ENCODE data around the gene ACTL7A.
"Not testable (repeated sequence)": the region's sequence is repeated elsewhere in the genome, so short reads cannot be mapped to it uniquely, and the experiment has no call there.

The ACTL7A gene, protein sequence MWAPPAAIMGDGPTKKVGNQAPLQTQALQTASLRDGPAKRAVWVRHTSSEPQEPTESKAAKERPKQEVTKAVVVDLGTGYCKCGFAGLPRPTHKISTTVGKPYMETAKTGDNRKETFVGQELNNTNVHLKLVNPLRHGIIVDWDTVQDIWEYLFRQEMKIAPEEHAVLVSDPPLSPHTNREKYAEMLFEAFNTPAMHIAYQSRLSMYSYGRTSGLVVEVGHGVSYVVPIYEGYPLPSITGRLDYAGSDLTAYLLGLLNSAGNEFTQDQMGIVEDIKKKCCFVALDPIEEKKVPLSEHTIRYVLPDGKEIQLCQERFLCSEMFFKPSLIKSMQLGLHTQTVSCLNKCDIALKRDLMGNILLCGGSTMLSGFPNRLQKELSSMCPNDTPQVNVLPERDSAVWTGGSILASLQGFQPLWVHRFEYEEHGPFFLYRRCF

DNA sequence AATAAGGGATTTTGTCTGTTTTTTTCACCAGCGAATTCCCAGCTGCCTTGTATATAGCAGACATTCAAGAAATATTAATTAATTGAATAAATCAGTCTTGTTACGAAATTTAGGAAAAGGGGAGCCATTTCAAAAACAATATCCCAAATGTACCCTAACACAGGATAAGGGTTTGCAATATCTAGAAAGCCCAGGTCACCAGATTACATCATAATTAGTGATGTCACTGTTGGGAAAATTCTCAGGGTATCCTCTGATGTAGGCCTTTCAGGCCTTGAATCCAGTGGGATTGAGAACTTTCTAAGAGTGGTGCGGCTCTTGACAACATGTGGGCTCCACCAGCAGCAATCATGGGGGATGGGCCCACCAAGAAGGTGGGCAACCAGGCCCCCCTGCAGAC is at the start of gene ACTL7A:
TSS of gene ACTL7A (plus strand) at position 270 of the 400 bp plus-strand sequence. CDS start at position 327, 57 bp downstream.
- no peak for DNase-seq

DNA sequence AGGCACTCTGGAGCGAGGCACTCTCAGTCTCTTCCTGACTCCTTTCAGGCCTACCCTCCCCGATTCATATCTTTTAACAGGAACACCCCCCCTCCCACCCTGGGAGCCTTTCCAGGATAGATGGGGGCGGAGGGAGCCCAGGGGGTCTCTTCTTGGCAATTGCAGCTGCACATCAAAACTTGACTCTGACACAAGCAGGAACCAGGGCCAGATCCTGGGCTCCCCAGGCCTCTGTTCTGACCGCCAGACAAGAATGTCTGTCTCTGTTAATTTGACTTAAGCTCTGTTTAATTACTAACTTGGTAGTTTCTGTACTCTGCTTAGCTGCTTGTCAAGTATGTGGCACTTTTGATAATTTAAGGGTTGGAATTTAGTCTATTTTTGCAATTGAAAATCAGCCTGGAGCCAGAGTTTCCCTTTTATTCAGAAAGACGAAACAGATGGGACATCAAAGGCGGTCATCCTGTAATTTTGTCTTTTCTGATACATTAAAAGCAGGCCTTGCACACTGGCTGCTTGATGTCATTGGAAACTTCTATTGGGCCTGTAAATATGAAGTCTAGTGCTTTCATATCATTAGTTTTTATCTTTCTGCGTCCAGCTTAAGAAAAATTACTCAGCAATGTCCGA is 49.6 kb upstream of the ACTL7A start:
- DNase-seq, result no peak

DNA sequence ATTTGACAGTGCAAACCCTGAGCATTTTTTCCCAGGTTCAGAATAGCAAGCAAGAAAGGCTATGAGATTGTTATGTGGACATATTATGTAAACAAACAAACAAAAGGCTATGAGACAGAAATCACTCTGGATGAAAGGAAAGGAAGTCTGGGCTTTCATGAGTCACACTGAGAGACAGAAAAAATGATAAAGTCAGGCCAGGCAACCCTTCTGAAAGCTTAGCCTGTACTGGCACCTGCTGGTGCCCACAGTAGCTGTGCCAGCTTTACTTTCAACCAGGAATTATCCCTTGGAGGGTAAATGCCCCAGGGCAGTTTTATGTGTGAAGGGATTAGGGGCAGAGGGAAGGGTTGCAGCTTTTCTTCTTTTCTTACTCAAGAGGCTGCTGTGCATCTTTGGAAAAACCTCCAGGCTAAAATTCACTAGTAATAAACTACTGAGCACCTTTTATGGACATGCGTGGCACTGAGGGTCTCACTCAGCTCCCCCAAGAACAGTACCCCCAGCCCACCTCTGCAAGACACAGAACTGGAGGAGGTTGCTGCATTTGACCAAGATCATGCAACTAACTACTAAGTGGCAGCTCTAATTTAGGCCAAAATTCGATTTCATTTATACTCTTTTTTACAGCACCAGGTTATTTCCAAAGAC is 48.0 kb upstream of the ACTL7A start:
- no peak for DNase-seq

DNA sequence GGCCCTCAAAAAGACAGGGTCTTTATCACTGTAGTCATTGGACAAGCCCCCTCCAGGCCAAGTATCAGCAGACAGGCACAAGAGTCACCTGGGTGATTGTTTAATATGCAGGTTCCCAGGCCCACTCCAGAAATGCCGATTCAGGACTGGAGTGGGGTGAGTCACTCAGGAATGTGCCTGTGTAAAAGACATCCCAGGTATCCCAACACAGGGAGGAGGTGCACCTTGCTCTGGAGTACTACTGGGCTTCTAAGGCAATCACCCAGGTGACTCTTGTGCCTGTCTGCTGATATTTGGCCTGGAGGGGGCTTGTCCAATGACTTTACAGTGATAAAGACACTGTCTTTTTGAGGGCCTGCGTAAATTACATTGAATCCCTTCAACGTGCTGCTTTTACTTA is 46.9 kb upstream of the ACTL7A start:
- DNase-seq, result no peak

DNA sequence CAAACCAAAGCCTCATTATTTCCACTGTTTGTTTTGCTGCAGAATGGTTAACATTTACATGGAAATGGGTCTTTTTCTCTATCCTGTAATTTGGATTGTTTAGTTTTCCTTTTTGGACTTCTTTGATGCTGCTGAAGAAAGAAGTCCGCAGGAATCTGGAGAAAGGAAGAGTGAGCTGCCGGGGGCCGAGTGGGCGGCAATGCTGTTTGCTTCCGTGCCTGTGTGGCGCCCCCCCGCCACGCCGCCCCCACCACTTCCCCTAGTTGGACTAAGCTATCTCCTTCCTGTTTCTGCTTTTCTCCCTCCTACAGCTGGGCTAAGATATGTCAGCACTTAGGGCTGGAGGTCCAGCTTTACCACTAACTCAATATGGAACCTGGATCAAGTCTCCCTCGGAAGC is 46.0 kb upstream of the ACTL7A start:
- DNase-seq, result no peak

DNA sequence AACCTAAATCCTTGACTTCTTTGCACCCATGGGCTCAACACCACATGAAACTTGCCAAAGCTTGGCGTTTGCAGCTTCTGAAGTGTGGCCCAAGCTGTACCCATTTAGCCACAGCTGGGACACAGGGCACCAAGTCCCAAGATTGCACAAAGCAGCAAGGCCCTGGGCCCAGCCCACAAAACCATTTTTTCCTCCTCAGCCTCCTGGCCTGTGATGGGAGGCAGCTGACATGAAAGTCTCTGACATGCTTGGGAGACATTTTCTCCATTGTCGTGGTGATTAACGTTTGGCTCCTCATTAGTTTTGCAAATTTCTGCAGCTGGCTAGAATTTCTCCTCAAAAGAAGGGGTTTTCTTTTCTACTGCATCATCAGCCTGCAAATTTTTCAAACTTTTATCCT is 38.2 kb upstream of the ACTL7A start:
- no peak for DNase-seq

DNA sequence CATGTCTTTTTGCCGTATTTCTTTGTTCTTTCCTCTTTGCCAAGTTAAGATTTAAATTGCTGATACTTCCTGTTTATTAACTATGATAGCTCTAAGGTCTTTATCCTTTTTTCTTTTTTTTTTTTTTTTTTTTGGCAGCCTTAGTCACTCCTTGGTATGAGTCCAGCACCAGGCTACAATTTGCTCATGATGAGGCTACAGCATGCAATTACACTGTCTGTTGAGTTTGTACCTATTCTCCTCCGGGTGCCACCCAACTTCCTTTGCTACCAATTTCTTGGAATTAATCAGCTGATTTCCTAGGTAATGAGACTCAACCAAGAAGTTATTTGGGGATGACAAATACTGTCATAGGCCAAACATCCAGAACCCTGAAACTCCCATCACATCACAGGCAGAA is 31.8 kb upstream of the ACTL7A start:
- no peak for DNase-seq

DNA sequence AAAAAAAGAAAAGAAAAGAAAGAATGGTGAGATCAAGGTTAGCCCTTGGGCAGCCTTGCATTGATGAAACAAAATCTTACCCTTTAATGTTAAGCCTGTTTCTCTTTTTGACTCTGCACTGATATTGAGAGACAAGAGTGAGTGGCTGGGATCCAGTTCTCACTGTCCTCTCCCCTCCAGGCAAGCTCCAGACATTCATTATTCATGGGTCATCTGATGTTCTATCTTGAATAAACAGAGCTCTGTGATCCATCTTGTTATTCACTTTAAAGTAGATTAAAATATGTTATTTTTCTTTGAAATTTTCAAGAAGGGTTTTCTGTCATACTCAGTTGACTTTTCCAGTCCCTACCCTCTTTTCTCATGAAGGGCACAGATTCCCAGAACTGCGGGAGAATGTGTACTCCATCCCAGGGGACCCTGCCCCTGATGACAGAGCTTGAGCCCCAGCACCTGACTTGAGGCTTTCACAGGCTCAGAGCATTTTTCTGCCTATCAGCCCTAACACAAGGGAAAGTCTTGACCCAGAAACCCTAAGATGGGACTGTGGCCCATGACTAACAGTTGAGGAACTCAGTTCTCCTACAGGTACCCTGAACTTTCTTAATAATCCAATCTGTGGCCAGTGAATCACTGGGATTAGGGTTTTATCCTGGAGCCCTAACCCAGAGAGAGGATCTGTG is 30.4 kb upstream of the ACTL7A start:
- DNase-seq, result no peak

DNA sequence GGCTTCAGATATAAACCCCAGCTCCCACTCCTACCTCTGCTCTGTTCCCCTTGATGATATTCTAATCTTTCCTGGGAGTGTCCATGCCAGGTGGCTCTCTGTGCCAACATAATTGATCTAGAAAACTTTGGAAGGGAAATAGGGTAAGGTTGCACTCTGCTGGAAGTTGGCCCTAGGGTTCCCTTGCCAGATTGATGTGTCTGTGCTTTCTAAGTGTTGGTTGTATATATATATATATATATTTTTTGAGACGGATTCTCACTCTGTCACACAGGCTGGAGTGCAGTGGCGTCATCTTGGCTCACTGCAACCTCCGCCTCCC is 29.9 kb upstream of the ACTL7A start:
- no peak for DNase-seq

DNA sequence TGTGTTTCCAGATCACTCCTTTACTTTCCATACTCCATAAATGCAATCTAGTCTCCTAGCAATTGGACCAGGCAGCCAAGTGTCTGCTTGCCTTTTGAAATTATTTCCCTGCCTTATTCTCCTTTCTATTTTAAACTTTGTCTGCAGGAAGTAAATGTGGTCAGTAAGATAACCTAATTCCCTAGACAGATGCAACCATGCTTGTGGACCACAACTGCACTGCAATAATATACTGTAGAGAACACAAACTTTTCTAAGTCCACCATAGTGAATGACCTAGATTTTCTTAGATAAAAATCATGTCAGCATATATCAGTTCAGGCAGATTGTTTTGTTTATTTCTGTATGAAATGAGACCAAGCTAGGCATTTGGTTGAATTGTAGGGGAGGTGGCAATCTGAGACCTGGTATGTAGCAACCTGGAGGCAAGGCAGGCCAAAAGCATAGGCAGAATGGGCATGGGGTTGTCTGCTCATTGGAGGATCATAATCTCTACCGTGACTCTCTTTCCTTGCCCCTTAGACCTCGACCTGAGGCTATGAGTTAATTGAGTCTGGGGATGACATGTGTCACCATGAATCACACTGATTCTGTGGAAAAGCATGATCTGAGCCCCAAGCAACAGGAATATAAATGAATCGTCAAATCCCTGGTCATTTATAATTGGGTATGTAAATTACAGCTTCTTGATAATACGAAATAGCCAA is 27.0 kb upstream of the ACTL7A start:
- no peak for DNase-seq

DNA sequence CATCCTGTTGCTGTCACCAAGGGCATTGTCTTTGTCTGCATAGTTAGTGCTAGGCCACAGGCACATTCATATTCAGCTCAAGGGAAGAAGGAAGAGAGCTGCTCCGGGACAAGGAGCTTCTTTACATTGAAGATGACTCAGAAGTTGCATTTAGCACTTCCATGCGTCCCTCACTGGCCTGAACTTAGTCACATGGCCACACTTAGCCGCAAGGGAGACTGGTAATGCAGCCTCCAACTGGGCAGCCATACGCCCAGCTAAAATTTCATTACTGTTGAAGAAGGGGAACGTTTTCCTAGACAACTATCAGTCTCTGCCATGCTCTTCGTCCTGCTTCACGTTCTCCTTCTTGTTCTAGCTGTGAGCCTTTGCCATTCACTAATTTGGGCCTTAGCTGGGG is 26.2 kb upstream of the ACTL7A start:
- no peak for DNase-seq

DNA sequence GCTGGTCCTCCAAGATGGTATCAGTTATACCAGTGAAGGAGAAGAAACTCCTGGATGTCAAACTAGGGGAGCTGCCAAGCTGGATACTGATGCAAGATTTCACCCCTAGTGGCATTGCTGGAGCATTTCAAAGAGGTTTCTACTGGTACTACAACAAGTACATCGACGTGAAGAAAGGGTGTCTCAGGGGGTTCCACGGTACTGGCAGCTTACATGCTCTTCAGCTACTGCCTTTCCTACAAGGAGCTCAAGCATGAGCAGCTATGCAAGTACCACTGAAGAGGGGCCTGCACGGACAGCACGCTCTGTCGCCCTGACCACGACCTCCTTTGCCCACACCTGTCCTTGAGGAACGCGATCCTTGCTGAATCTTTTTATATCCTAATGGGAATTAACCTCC is 25.7 kb upstream of the ACTL7A start:
- no peak for DNase-seq

DNA sequence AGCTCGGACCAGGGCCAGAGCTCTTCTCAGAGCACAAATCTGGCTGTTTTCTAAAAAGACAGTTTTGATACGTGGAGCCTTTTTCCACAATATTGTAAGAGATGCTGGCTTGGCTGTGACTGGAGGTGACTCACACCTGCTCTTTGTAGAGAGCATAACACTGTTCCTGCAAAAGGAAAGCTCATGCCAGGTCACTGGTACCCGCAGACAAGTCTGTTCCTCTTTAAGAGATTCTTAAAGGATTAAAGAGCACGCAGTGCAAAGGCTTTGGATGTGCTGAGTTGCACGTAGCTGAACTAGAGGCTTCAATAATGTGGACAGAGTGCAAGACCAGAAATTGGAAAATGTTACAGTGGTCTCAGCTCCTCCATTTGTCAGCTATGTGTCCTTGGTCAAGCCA is 25.3 kb upstream of the ACTL7A start:
- DNase-seq, result no peak

DNA sequence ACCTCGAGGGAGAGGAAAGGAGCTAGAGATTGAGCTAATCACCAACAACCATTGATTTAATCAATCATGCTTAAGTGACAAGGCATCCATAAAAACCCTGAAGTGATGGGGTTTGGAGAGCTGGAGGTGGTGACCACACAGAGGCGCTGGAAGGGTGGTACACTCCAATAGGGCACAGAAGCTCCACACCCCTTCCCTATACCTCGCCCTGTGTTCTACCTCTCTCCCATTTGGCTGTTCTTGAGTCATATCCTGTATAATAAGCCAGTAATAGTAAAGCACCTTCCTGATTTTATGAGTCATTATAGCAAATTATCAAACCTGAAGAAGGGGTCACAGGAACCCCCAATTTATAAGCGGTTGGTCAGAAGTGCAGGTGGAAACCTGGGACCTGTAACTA is 24.5 kb upstream of the ACTL7A start:
- no peak for DNase-seq

DNA sequence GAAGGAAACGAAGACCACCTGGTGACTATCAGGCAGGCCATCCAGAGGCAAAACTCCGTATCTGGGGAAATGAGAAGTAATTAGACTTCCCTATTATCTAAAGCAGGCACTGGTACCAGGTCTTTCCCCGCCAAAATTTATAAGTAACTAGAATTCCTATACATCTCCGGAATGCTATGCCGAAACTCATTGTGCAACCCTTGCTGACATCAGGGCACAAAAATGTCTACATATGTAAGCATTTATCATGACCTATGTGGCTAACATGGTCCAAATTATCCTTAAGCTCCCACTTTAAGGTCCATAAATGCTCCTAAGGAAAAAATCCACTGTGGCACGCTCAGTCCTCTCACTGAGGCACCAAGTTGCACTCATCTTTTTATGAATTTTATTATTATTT is 24.0 kb upstream of the ACTL7A start:
- DNase-seq, result no peak

DNA sequence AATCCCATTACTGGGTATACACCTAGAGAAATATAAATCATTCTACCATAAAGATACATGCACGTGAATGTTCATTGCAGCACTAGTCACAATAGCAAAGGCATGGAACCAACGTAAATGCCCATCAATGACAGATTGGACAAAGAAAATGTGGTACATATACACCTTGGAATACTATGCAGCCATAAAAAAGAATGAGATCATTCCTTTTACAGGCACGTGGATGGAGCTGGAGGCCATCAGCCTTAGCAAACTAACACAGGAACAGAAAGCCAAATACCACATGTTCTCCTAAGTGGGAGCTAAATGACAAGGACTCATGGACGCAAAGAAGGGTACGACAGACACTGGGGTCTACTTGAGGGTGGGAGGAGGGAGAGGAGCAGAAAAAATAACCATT is 22.5 kb upstream of the ACTL7A start:
- DNase-seq, result not testable (repeated sequence)

DNA sequence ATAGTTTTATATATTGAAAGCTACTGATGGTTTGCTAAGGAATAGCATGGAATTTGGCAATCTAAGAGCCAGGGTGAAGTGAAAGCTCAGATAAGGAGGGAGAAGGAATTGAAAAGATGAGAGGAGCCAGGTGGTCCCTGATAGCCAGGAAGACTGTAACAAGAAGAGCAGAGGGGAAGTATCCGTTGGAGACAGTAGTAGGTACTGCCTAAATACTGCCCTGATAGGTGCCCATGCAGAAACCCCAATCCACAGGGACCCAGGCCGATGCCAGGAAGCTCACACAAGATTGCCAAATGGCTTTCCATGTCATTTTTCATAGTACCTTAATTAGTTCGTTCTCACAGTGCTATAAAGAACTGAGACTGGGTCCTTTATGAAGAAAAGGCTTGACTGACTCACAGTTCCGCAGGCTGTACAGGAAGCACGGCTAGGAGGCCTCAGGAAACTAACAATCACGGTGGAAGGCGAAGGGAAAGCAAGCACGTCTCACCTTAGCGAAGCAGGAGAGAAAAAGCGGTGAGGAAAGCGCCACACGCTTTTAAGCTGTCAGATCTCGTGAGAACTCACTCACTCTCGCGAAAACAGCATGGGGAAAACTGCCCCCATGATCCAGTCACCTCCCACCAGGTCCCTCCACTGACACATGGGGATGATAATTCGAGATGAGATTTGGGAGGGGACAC is 19.3 kb upstream of the ACTL7A start:
- DNase-seq, result no peak

DNA sequence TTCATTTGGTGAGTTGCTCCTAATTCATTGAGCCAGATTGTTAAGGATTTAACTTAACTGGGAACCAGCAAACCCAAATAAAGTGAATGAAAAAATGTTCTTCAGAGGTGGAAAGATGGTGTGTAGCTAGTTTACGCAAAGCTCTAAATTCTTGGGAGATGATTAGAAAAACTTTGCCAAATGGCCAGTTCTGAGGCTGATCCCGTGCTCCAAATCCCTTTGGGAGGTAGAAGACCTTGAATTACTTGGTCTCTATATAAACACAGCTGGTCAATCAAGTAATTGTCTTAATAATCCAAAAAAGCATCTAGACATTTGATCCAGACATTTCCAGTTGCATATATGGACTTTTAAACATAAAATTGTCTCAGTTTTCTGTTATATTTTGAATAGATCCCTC is 17.7 kb upstream of the ACTL7A start:
- DNase-seq, result no peak

DNA sequence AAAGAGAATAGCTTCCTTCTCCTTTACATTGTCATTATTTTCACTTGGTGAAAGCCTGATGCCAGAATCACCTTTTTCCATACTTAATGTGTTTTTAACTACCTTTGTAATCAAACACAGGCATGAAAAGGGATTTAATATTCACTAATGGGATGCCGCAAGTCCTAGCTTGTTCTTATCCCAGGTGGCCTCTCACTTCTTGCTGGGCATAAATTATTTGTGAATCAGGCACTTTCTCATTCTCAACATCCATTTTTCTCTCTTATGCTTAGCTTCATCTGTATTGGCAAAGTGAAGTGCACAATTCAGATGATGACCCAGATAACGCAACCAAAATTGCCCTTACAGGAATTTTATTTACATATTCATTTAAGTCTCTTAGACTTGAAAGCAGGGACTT is 17.2 kb upstream of the ACTL7A start:
- DNase-seq, result no peak

DNA sequence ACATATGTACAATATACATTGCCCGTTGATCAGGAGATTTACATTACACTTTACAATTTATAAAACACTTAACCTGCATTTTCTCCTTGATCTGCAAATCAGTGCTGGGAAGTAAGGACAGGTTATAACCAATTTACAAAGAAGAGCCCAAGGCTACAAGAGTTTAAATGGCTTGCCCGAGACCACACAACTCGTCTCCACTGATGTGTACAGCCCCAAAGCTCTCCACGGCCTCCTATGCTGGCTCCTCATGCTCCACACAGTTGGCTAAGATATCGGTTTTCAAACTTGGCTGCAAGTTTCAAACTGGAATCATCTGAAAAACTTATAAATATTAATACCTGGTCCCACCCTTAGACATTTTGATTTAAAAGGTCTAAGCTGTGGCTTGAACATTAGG is 16.6 kb upstream of the ACTL7A start:
- DNase-seq, result no peak

DNA sequence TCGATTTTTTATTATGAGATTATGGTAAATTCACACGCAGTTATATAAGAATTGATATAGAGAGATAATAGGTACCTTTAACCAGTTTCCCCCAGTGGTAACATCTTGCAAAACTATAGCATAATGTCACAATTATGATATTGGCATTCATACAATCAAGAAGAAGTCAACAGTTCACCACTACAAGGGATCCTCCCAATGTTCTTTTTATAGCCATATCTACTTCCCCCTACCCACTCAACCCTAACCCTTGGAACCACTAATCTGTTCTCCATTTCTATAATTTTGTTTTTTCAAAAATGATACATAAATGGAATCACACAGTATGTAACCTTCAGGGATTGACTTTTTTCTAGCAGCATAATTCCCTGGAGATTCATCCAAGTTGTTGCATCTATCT is 16.1 kb upstream of the ACTL7A start:
- DNase-seq, result no peak

DNA sequence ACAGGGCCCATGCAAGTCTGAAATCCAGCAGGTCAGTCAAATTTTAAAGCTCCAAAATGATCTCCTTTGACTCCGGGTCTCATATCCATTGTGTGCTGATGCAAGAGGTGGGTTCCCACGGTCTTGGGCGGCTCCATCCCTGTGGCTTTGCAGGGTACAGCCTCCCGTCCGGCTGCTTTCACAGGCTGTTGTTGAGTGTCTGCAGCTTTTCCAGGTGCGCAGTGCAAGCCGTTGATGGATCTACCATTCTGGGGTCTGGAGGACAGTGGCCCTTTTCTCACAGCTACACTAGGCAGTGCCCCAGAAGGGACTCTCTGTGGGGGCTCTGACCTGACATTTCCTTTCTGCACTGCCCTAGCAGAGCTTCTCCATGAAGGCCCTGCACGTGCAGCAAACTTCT is 13.8 kb upstream of the ACTL7A start:
- not testable (repeated sequence) for DNase-seq
